Psoas muscle (tissue), 8 donors: ENCODE data around the gene LDLRAD4. TPM values are rescaled to one million over a fixed set of nuclear protein-coding genes. Genes with fewer than 3 reads are reported as not detected.

Experiments
- ATAC-seq, 4 donors: fragments of 200-7000 bp; cut with Tn5 transposase; one replicate each; pipeline ENCODE4 v1.9.1; 2020; ENCODE audit warnings: moderate library complexity in 3 of 4, mild to moderate bottlenecking in 2 of 4
- DNase-seq, 2 donors: peaks; one replicate each; pipeline ENCODE4 v3.0.0-alpha.2; 2020
- H3K27ac ChIP-seq: fragments of 200-600 bp; one replicate; pipeline ENCODE4 v1.8.0; 2022
- H3K27me3 ChIP-seq, 3 donors: fragments of 200-600 bp in 1 of 3; one replicate each; pipeline versions ENCODE4 v1.6.1 to v1.8.0; 2013 to 2022; ENCODE audit warnings: low read length in 2 of 3, mild to moderate bottlenecking in 2 of 3, moderate library complexity in 1 of 3; ENCODE audit not compliant: insufficient read depth in 3 of 3
- H3K36me3 ChIP-seq, 2 donors: fragments of 200-600 bp in 1 of 2; one replicate each; pipeline versions ENCODE4 v1.6.1 to v1.8.0; 2013 to 2022; ENCODE audit warnings: low read depth in 1 of 2, mild to moderate bottlenecking in 1 of 2, moderate library complexity in 1 of 2; ENCODE audit not compliant: insufficient read depth in 1 of 2
- H3K4me1 ChIP-seq: fragments of 200-600 bp; one replicate; pipeline ENCODE4 v1.8.0; 2022
- H3K4me3 ChIP-seq: fragments of 200-600 bp; one replicate; pipeline ENCODE4 v1.8.0; 2022; ENCODE audit warnings: mild to moderate bottlenecking
- H3K9me3 ChIP-seq: fragments of 200-600 bp; one replicate; pipeline ENCODE4 v1.8.0; 2022
- CTCF ChIP-seq: fragments of 200-600 bp; IDR thresholded peaks from one replicate; pipeline ENCODE4 v1.8.0; 2022; ENCODE audit warnings: antibody characterized with exemption
- WGBS, 3 donors: extraction: QIAGEN DNeasy Blood & Tissue Kit; methylation state at CpG; one replicate each; pipeline versions ENCODE4 v1.1.6 to v1.1.7; 2013; 5-methylcytosine and 5-hydroxymethylcytosine counted together
- intact Hi-C, 2 donors: fragments of 100-400 bp; cut with DNase I; formaldehyde crosslinking; loops; one replicate each; pipeline versions ENCODE4 v1.11.0 to v1.14.2; 2022
- polyA plus RNA-seq, 3 donors: library from polyadenylated mRNA; stranded (reverse); fragments of 200-250 nt; gene quantifications; one replicate each; pipeline ENCODE4 v1.2.3, GENCODE V29; 2013
- total RNA-seq, 4 donors: library from RNA; stranded (reverse); fragmentation: NEBNext Ultra II Directional in 2 of 4; extraction: Animal tissue kit (Norgen Biotek cat#: 25700) in 2 of 4; gene quantifications; one replicate each; pipeline versions ENCODE4 v1.2.1 to v1.2.4, GENCODE V29; 2021 to 2023
- donor health status: healthy with polysubstance abuse.
- donor health status: DM: no; HTN: no; CAD: no; lungs with moderate emphysema.
- donor health status: Bipolar disorder and iron deficiency.
- donor health status: healthy.
- donor health status: DM: yes; HTN: yes; CAD: no.
- donor health status: DM: no; HTN: no; CAD: no.
- donor health status: DM: no; HTN: no; CAD: no.
- donor health status: DM: yes; HTN: yes; CAD: no.

LDLRAD4 gene
- total and polyA plus RNA-seq, 7 donors: 1.8 to 13.9 (median 3.8) TPM

- ATAC-seq: no peak
- no peak for DNase-seq
- intact Hi-C loops: loop anchor here in 1 of 2 donors (5.0 kb wide), 1 partner anchor 69 kb away; no protein-coding TSS in a partner anchor
- H3K4me3 ChIP-seq: no peak overlapping the region
- no peak overlapping the region for H3K27ac ChIP-seq
- WGBS, 3 donors: 88 to 92% (median 90%) methylated on average over 8 of the region's 8 CpGs
- H3K36me3 ChIP-seq: no peaks in the 10 kb centered on the region
- no peaks in the 10 kb centered on the region for H3K4me1 ChIP-seq
- H3K9me3 ChIP-seq: no peaks in the 10 kb centered on the region
- no peak for TF ChIP-seq CTCF
- H3K27me3 ChIP-seq: no peaks in the 10 kb centered on the region
These were observed 407.4 kb downstream of the LDLRAD4 start for GRCh38 chr18:13625843-13626543.

GRCh38 chr18:13626544-13626908 lies 408.0 kb downstream of the LDLRAD4 start:
- no peak overlapping the region for H3K27ac ChIP-seq
- ATAC-seq (no peak), DNase-seq (no peak)
- no peak for TF ChIP-seq CTCF
- no peak overlapping the region for H3K4me3 ChIP-seq
- 49 to 74% (median 53%) methylated on average over 2 of the region's 2 CpGs for WGBS, 3 donors
- intact Hi-C loops: loop anchor here in 1 of 2 donors (5.0 kb wide), 1 partner anchor 69 kb away; no protein-coding TSS in a partner anchor
- no peaks in the 10 kb centered on the region for H3K27me3 ChIP-seq
- no peaks in the 10 kb centered on the region for H3K9me3 ChIP-seq
- no peaks in the 10 kb centered on the region for H3K36me3 ChIP-seq
- H3K4me1 ChIP-seq: no peaks in the 10 kb centered on the region

GRCh38 chr18:13627639-13628038 lies 409.1 kb downstream of the LDLRAD4 start:
- Histone ChIP-seq H3K4me1 (no peaks in the 10 kb centered on the region), H3K27me3 (no peaks in the 10 kb centered on the region), H3K36me3 (no peaks in the 10 kb centered on the region), H3K27ac (no peak overlapping the region), H3K4me3 (no peak overlapping the region), H3K9me3 (peaks cover 6% of the 10 kb centered on the region)
- intact Hi-C loops: loop anchor here in 1 of 2 donors (5.0 kb wide), 1 partner anchor 70 kb away; no protein-coding TSS in a partner anchor
- DNase-seq (no peak), ATAC-seq (no peak)
- 95 to 98% (median 97%) methylated on average over 8 of the region's 8 CpGs for WGBS, 3 donors
- no peak for TF ChIP-seq CTCF

GRCh38 chr18:13628211-13628610 lies 409.7 kb downstream of the LDLRAD4 start:
- peaks cover 6% of the 10 kb centered on the region for H3K9me3 ChIP-seq
- no peaks in the 10 kb centered on the region for H3K4me1 ChIP-seq
- ATAC-seq (no peak), DNase-seq (no peak)
- no peak for TF ChIP-seq CTCF
- H3K27ac ChIP-seq: no peak overlapping the region
- no peaks in the 10 kb centered on the region for H3K27me3 ChIP-seq
- intact Hi-C loops: loop anchor here in 1 of 2 donors (5.0 kb wide), 1 partner anchor 71 kb away; no protein-coding TSS in a partner anchor
- H3K4me3 ChIP-seq: no peak overlapping the region
- no peaks in the 10 kb centered on the region for H3K36me3 ChIP-seq
- 72 to 81% (median 78%) methylated on average over 9 of the region's 9 CpGs for WGBS, 3 donors
